ENCODE results near the gene ZEB1.

GRCh38 chr10:31366703-31367102 lies 47.7 kb downstream of the ZEB1 start:
- TF ChIP-seq POLR2A (IDR thresholded peaks at IDR 0.05), result no peak
- TF ChIP-seq CTCF (IDR thresholded peaks at IDR 0.05), result no peak
- TF ChIP-seq EP300 (IDR thresholded peaks at IDR 0.05), result no peak
- no peak for TF ChIP-seq POLR2AphosphoS5 (IDR thresholded peaks at IDR 0.05)

Data from sigmoid colon (tissue), 4 donors.